ENCODE results near the gene MGP.
A peak's percentile ranks its signal among the peaks of the same experiment; 100 is the strongest.

The MGP gene

GRCh38 chr12:14903386-14904098 lies 17.9 kb upstream of the MGP start:
- DNase-seq (ENCODE audit: low spot score), result no peak

GRCh38 chr12:14902465-14902864 lies 16.8 kb upstream of the MGP start:
- no peak for DNase-seq (ENCODE audit: low spot score)

GRCh38 chr12:14901228-14901562 lies 15.5 kb upstream of the MGP start:
- DNase-seq (ENCODE audit: low spot score), result peak; percentile 43

- no peak for DNase-seq (ENCODE audit: low spot score)
Measured at GRCh38 chr12:14900521-14901227, 15.0 kb upstream of the MGP start.

GRCh38 chr12:14896521-14897169 lies 11.0 kb upstream of the MGP start:
- no peak for DNase-seq (ENCODE audit: low spot score)

GRCh38 chr12:14893506-14894250 lies 8.0 kb upstream of the MGP start:
- no peak for DNase-seq (ENCODE audit: low spot score)

GRCh38 chr12:14892726-14893505 lies 7.3 kb upstream of the MGP start:
- DNase-seq (ENCODE audit: low spot score), result no peak

- DNase-seq (ENCODE audit: low spot score), result no peak
Measured at GRCh38 chr12:14890701-14891100, 5.0 kb upstream of the MGP start.

- no peak for DNase-seq (ENCODE audit: low spot score)
Measured at GRCh38 chr12:14886271-14886670, 617 bp upstream of the MGP start.

- no peak for DNase-seq (ENCODE audit: low spot score)
Measured at GRCh38 chr12:14884458-14884878, 1.2 kb downstream of the MGP start.

- DNase-seq (ENCODE audit: low spot score), result no peak
Measured at GRCh38 chr12:14883686-14884085, 2.0 kb downstream of the MGP start.

GRCh38 chr12:14880890-14881453 lies 4.7 kb downstream of the MGP start:
- DNase-seq (ENCODE audit: low spot score), result no peak

- DNase-seq (ENCODE audit: low spot score), result no peak
Measured at GRCh38 chr12:14879222-14879933, 6.3 kb downstream of the MGP start.

GRCh38 chr12:14878488-14878887 lies 7.2 kb downstream of the MGP start:
- no peak for DNase-seq (ENCODE audit: low spot score)

GRCh38 chr12:14876833-14877232 lies 8.8 kb downstream of the MGP start:
- DNase-seq (ENCODE audit: low spot score), result no peak

- DNase-seq (ENCODE audit: low spot score), result no peak
Measured at GRCh38 chr12:14874882-14875281, 10.8 kb downstream of the MGP start.

- DNase-seq (ENCODE audit: low spot score), result no peak
Measured at GRCh38 chr12:14873440-14874185, 12.0 kb downstream of the MGP start.

- no peak for DNase-seq (ENCODE audit: low spot score)
Measured at GRCh38 chr12:14871886-14872285, 13.8 kb downstream of the MGP start.

GRCh38 chr12:14871247-14871646 lies 14.4 kb downstream of the MGP start:
- no peak for DNase-seq (ENCODE audit: low spot score)

GRCh38 chr12:14868916-14869506 lies 16.6 kb downstream of the MGP start:
- DNase-seq (ENCODE audit: low spot score), result no peak
